Measurements from ENCODE around the gene CYP4F3. TPM values are rescaled to one million over a fixed set of nuclear protein-coding genes. Genes with fewer than 3 reads are reported as not detected.
"Not testable (repeated sequence)": the region's sequence is repeated elsewhere in the genome, so short reads cannot be mapped to it uniquely, and the experiment has no call there.

CYP4F3 gene
- total RNA-seq, 2 experiments from 2014 or later = not detected

DNA sequence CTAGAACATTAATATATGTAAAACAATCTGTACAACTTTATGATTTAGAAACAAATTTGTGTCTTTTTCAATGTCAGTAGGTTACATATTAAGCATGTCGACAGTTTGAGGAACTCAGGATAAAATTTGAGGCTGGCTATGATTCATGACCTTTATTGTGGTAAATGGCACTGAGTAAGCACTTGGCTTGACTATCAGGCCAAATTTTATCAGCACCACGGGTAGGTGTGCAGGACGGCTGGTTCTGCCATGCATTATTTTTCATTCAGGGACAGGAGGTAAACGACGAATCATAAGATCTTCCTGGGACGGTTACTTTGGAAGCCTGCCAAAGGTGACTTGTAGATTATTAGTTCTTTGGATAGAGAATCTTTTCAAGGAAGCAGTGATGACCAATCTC, 45.6 kb upstream of the CYP4F3 start:
- no peak overlapping the region for H3K27ac ChIP-seq (ENCODE audit: low read depth, low read length, poor library complexity, severe bottlenecking)
- TF ChIP-seq, protein P1, sequence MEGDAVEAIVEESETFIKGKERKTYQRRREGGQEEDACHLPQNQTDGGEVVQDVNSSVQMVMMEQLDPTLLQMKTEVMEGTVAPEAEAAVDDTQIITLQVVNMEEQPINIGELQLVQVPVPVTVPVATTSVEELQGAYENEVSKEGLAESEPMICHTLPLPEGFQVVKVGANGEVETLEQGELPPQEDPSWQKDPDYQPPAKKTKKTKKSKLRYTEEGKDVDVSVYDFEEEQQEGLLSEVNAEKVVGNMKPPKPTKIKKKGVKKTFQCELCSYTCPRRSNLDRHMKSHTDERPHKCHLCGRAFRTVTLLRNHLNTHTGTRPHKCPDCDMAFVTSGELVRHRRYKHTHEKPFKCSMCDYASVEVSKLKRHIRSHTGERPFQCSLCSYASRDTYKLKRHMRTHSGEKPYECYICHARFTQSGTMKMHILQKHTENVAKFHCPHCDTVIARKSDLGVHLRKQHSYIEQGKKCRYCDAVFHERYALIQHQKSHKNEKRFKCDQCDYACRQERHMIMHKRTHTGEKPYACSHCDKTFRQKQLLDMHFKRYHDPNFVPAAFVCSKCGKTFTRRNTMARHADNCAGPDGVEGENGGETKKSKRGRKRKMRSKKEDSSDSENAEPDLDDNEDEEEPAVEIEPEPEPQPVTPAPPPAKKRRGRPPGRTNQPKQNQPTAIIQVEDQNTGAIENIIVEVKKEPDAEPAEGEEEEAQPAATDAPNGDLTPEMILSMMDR (conservative IDR thresholded peaks at IDR 0.05; ENCODE audit: low read length) = no peak
- no peak for TF ChIP-seq EZH2phosphoT487 (IDR thresholded peaks at IDR 0.05; ENCODE audit: borderline replicate concordance, low read depth, low read length)
- ChIA-PET POLR2A (no interaction called here), CTCF (ENCODE audit: unreplicated experiment) (no interaction called here)
- H3K9me2 ChIP-seq (ENCODE audit: insufficient read depth, low read length) = no peaks in the 10 kb centered on the region
- no peaks in the 10 kb centered on the region for H3K9me3 ChIP-seq (ENCODE audit: low read length)
- no peak for DNase-seq (ENCODE audit: low spot score)
- no peaks in the 10 kb centered on the region for H3K79me2 ChIP-seq (ENCODE audit: insufficient read depth, low read depth, low read length)
- no TSS peak for BruUV-seq (replicated peaks)
- H3K36me3 ChIP-seq (ENCODE audit: insufficient read depth, low read length) = no peaks in the 10 kb centered on the region
- no peaks in the 10 kb centered on the region for H3K4me1 ChIP-seq (ENCODE audit: insufficient read depth, low read length, poor library complexity, severe bottlenecking)
- H4K20me1 ChIP-seq (ENCODE audit: insufficient read depth, low read length) = no peaks in the 10 kb centered on the region
- H3K4me3 ChIP-seq (ENCODE audit: low read depth, low read length, poor library complexity, severe bottlenecking) = no peak overlapping the region
- no peak overlapping the region for H2AFZ ChIP-seq (ENCODE audit: low read length)
- intact Hi-C loops (cut with micrococcal nuclease; ENCODE audit: unreplicated experiment) = no loop called here
- H3K4me2 ChIP-seq (ENCODE audit: low read length) = no peak overlapping the region

DNA sequence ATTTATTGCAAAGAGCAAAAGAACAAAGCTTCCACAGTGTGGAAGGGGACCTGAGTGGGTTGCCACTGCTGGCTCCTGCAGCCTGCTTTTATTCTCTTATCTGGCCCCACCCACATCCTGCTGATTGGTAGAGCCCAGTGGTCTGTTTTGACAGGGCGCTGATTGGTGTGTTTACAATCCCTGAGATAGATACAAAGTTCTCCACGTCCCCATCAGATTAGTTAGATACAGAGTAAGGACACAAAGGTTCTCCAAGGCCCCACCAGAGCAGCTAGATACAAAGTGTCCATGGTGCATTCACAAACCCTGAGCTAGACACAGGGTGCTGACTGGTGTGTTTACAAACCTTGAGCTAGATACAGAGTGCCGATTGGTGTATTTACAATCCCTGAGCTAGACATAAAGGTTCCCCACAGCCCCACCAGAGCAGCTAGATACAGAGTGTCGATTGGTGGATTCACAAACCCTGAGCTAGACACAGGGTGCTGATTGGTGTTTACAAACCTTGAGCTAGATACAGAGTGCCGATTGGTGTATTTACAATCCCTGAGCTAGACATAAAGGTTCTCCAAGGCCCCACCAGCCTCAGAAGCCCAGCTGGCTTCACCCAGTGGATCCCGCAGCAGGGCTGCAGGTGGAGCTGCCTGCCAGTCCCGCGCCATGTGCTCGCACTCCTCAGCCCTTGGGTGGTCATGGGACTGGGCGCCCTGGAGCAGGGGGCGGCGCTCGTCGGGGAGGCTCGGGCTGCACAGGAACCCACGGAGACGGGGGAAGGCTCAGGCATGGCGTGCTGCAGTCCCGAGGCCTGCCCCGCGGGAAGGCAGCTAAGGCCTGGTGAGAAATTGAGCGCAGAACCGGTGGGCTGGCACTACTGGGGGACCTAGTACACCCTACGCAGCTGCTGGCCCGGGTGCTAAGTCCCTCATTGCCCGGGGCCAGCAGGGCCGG, 32.4 kb upstream of the CYP4F3 start:
- H3K4me3 ChIP-seq (ENCODE audit: low read depth, low read length, poor library complexity, severe bottlenecking); CTCF ChIA-PET (ENCODE audit: unreplicated experiment); H3K27ac ChIP-seq (ENCODE audit: low read depth, low read length, poor library complexity, severe bottlenecking); H4K20me1 ChIP-seq (ENCODE audit: insufficient read depth, low read length); H3K79me2 ChIP-seq (ENCODE audit: insufficient read depth, low read depth, low read length); H3K4me1 ChIP-seq (ENCODE audit: insufficient read depth, low read length, poor library complexity, severe bottlenecking); H3K9me2 ChIP-seq (ENCODE audit: insufficient read depth, low read length); BruUV-seq (replicated peaks); intact Hi-C loops (cut with micrococcal nuclease; ENCODE audit: unreplicated experiment); H3K36me3 ChIP-seq (ENCODE audit: insufficient read depth, low read length); POLR2A ChIA-PET; DNase-seq (ENCODE audit: low spot score); H2AFZ ChIP-seq (ENCODE audit: low read length); H3K9me3 ChIP-seq (ENCODE audit: low read length); H3K4me2 ChIP-seq (ENCODE audit: low read length): not testable (repeated sequence)

DNA sequence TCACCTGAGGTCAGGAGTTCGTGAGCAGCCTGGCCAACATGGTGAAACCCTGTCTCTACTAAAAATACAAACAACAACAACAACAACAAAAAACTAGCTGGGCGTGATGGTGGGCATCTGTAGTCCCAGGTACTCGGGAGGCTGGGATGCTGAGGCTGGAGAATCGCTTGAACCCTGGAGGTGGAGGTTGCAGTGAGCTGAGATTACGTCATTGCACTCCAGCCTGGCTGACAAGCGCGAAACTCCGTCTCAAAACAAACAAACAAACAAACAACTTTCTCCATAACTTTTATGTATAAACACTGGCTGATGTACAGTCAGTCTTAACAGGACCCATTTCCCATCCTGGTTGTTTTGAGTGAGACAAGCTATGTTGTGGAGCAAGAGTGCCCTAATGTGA, 31.4 kb upstream of the CYP4F3 start:
- ChIA-PET CTCF (ENCODE audit: unreplicated experiment) (no interaction called here), POLR2A (no interaction called here)
- no peak for DNase-seq (ENCODE audit: low spot score)
- Histone ChIP-seq H3K9me2 (ENCODE audit: insufficient read depth, low read length) (no peaks in the 10 kb centered on the region), H3K27ac (ENCODE audit: low read depth, low read length, poor library complexity, severe bottlenecking) (no peak overlapping the region), H3K36me3 (ENCODE audit: insufficient read depth, low read length) (no peaks in the 10 kb centered on the region), H3K4me1 (ENCODE audit: insufficient read depth, low read length, poor library complexity, severe bottlenecking) (no peaks in the 10 kb centered on the region), H3K4me3 (ENCODE audit: low read depth, low read length, poor library complexity, severe bottlenecking) (no peak overlapping the region), H2AFZ (ENCODE audit: low read length) (no peak overlapping the region), H3K4me2 (ENCODE audit: low read length) (no peak overlapping the region), H3K9me3 (ENCODE audit: low read length) (no peaks in the 10 kb centered on the region), H3K79me2 (ENCODE audit: insufficient read depth, low read depth, low read length) (no peaks in the 10 kb centered on the region), H4K20me1 (ENCODE audit: insufficient read depth, low read length) (no peaks in the 10 kb centered on the region)
- BruUV-seq (replicated peaks) = no TSS peak
- TF ChIP-seq, protein P1 (conservative IDR thresholded peaks at IDR 0.05; ENCODE audit: low read length) = no peak
- no peak for TF ChIP-seq EZH2phosphoT487 (IDR thresholded peaks at IDR 0.05; ENCODE audit: borderline replicate concordance, low read depth, low read length)
- intact Hi-C loops (cut with micrococcal nuclease; ENCODE audit: unreplicated experiment) = no loop called here

Measured in OCI-LY7 (cell line).